ENCODE results near the gene CARMIL1. TPM values are rescaled to one million over a fixed set of nuclear protein-coding genes. Genes with fewer than 3 reads are reported as not detected.
A peak's percentile ranks its signal among the peaks of the same experiment; 100 is the strongest.

CARMIL1 gene
- total RNA-seq, 2 donors from 2014 or later, result 28.7 to 31.6 TPM

DNA sequence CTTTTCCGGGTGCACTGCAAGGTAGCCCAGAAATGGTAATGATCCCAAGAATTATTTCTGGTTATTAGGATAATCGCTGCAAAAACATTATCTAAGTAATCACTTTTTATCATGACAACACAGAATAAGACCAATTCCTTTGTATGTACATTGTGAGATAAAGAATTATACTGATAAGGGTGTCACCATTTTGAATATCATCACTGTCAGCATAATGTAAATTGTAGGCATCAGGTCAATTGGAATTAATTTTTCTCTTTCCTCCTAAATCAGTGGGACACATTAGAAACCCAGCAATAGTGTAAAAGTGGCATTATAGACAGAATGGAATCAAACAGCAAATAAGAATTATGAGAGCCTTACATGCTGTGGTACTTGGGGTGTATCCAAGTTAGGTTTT lies 189.7 kb downstream of the CARMIL1 start:
- Histone ChIP-seq H3K27ac (ENCODE audit: low read depth, low read length) (no peak overlapping the region), H3K9me3 (ENCODE audit: control insufficient read depth, low read length) (no peaks in the 10 kb centered on the region), H3K9ac (ENCODE audit: extremely low read depth, low read length, poor library complexity, severe bottlenecking) (no peak overlapping the region), H3K36me3 (ENCODE audit: control insufficient read depth, insufficient read depth, low read length) (peaks cover 11% of the 10 kb centered on the region), H3K4me3 (ENCODE audit: low read length) (no peak overlapping the region), H3K4me1 (ENCODE audit: control insufficient read depth, insufficient read depth, low read length) (no peaks in the 10 kb centered on the region), H3K27me3 (ENCODE audit: control insufficient read depth, insufficient read depth, low read length, poor library complexity, severe bottlenecking) (no peaks in the 10 kb centered on the region)
- no peaks in the 10 kb centered on the region for H3K27me3 Mint-ChIP-seq (ENCODE audit: insufficient read depth)
- H3K27ac Mint-ChIP-seq, result no peak overlapping the region
- H3K36me3 Mint-ChIP-seq (ENCODE audit: low read depth), result peaks cover 19% of the 10 kb centered on the region
- DNase-seq, result no peak
- WGBS, 2 experiments (ENCODE audit: insufficient coverage in 1 of 2, insufficient read length in 1 of 2), result 79% methylated on average over 2 of the region's 2 CpGs; no CpG with 5 or more reads in 1 of the 2 experiments
- H3K9me3 Mint-ChIP-seq, result no peaks in the 10 kb centered on the region
- TF ChIP-seq CTCF (conservative IDR thresholded peaks at IDR 0.05), result no peak
- H3K4me3 Mint-ChIP-seq, result no peak overlapping the region
- peaks cover 4% of the 10 kb centered on the region for H3K4me1 Mint-ChIP-seq

DNA sequence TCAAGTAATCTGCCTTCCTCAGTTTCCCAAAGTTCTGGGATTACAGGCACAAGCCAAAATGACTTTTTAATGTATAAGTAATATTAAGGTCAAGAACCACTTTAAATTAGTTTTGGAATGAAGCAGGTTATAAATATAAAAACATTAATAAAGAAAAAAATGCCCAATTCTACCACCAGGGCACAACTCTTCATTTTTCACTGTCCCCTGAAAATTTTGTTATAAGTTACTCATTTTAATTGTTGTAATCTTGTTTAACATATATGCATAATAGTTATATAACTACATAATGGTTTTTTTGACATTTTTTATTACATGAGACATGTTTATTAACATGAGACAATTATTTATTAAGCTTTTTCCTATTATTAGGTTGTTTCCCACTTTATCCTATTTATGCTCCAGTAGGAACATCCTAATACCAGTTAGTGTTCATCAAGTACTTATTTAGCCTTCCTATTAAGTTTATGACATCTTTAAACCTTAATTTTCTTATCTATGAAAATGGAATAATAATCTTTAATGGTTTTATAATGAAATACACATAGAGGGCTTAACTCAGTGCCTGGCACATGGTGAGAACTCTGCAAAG lies 190.7 kb downstream of the CARMIL1 start:
- H3K27me3 Mint-ChIP-seq (ENCODE audit: insufficient read depth), result no peaks in the 10 kb centered on the region
- H3K4me1 Mint-ChIP-seq, result peaks cover 4% of the 10 kb centered on the region
- Histone ChIP-seq H3K36me3 (ENCODE audit: control insufficient read depth, insufficient read depth, low read length) (peaks cover 11% of the 10 kb centered on the region), H3K9ac (ENCODE audit: extremely low read depth, low read length, poor library complexity, severe bottlenecking) (no peak overlapping the region), H3K27ac (ENCODE audit: low read depth, low read length) (no peak overlapping the region), H3K9me3 (ENCODE audit: control insufficient read depth, low read length) (no peaks in the 10 kb centered on the region), H3K4me3 (ENCODE audit: low read length) (no peak overlapping the region), H3K27me3 (ENCODE audit: control insufficient read depth, insufficient read depth, low read length, poor library complexity, severe bottlenecking) (no peaks in the 10 kb centered on the region), H3K4me1 (ENCODE audit: control insufficient read depth, insufficient read depth, low read length) (no peaks in the 10 kb centered on the region)
- H3K4me3 Mint-ChIP-seq, result no peak overlapping the region
- H3K27ac Mint-ChIP-seq, result no peak overlapping the region
- peaks cover 26% of the 10 kb centered on the region for H3K36me3 Mint-ChIP-seq (ENCODE audit: low read depth)
- H3K9me3 Mint-ChIP-seq, result no peaks in the 10 kb centered on the region
- DNase-seq, result no peak
- peak; percentile 66 for TF ChIP-seq CTCF (conservative IDR thresholded peaks at IDR 0.05)

DNA sequence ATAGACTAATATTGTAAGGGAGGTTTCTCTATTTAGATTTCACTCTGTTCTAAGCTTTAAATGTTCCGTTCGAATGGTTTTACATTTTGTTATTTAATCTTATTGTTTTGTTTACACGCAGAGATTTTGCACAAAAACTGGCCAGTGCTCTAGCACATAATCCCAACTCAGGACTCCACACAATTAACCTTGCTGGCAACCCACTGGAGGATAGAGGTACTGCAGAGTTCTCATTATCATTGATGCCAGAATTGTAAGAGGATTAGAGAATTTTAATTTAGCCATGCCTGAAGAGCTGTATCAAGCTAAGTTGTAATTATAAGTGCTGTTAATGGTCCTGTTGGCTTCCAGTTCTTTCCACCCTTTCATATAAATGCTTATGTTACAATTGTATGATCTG lies 193.1 kb downstream of the CARMIL1 start:
- Mint-ChIP-seq H3K27ac (peak overlapping the region; percentile 39), H3K4me1 (peaks cover 5% of the 10 kb centered on the region), H3K9me3 (no peaks in the 10 kb centered on the region), H3K27me3 (ENCODE audit: insufficient read depth) (no peaks in the 10 kb centered on the region), H3K4me3 (no peak overlapping the region), H3K36me3 (ENCODE audit: low read depth) (peaks cover 44% of the 10 kb centered on the region)
- H3K27me3 ChIP-seq (ENCODE audit: control insufficient read depth, insufficient read depth, low read length, poor library complexity, severe bottlenecking), result no peaks in the 10 kb centered on the region
- 96% methylated on average over 3 of the region's 3 CpGs; no CpG with 5 or more reads in 1 of the 2 experiments for WGBS, 2 experiments (ENCODE audit: insufficient coverage in 1 of 2, insufficient read length in 1 of 2)
- no peak overlapping the region for H3K27ac ChIP-seq (ENCODE audit: low read depth, low read length)
- DNase-seq, result no peak
- H3K4me1 ChIP-seq (ENCODE audit: control insufficient read depth, insufficient read depth, low read length), result no peaks in the 10 kb centered on the region
- peak; percentile 65 for TF ChIP-seq CTCF (conservative IDR thresholded peaks at IDR 0.05)
- no peak overlapping the region for H3K9ac ChIP-seq (ENCODE audit: extremely low read depth, low read length, poor library complexity, severe bottlenecking)
- H3K9me3 ChIP-seq (ENCODE audit: control insufficient read depth, low read length), result no peaks in the 10 kb centered on the region
- H3K4me3 ChIP-seq (ENCODE audit: low read length), result no peak overlapping the region
- H3K36me3 ChIP-seq (ENCODE audit: control insufficient read depth, insufficient read depth, low read length), result peaks cover 15% of the 10 kb centered on the region

Data from endodermal cell (in vitro differentiated cells).